SK-N-SH treated with all-trans-retinoic acid at 6 μM for 48 hours (cell line): Measurements from ENCODE around the gene DNPH1.

ENCODE experiments used
- ATAC-seq: fragments of 200-7000 bp; cut with Tn5 transposase; 3 replicates; pipeline ENCODE4 v1.9.1; 2020; ENCODE audit warnings: mild to moderate bottlenecking, moderate library complexity
- CREB5 ChIP-seq: fragments of 250-450 bp; sonication (Bioruptor Pico); IDR thresholded peaks from 2 replicates; pipeline ENCODE4 v1.5.1; 2020; ENCODE audit warnings: low read depth, mild to moderate bottlenecking, moderate library complexity
- CSDC2 ChIP-seq: fragments of 250-450 bp; sonication (Bioruptor Pico); IDR thresholded peaks from 2 replicates; pipeline ENCODE4 v1.5.0; 2020; ENCODE audit warnings: mild to moderate bottlenecking, moderate library complexity
- ESRRG ChIP-seq: fragments of 250-450 bp; sonication (Bioruptor Pico); IDR thresholded peaks from 2 replicates; pipeline ENCODE4 v1.6.1; 2021; ENCODE audit warnings: mild to moderate bottlenecking
- GLIS3 ChIP-seq: fragments of 250-450 bp; sonication (Bioruptor Pico); IDR thresholded peaks from 2 replicates; pipeline ENCODE4 v1.5.0; 2020; ENCODE audit warnings: mild to moderate bottlenecking, moderate library complexity
- ISL1 ChIP-seq: fragments of 250-450 bp; sonication (Bioruptor Pico); IDR thresholded peaks from 2 replicates; pipeline ENCODE4 v2.1.2; 2022; ENCODE audit warnings: mild to moderate bottlenecking, moderate library complexity
- OSR1 ChIP-seq: fragments of 250-450 bp; sonication (Bioruptor Pico); IDR thresholded peaks from 2 replicates; pipeline ENCODE4 v1.8.0; 2022; ENCODE audit warnings: moderate library complexity, mild to moderate bottlenecking, inconsistent platforms
- PATZ1 ChIP-seq: fragments of 250-450 bp; sonication (Bioruptor Pico); IDR thresholded peaks from 2 replicates; pipeline ENCODE4 v1.8.0; 2020; ENCODE audit warnings: mild to moderate bottlenecking, moderate library complexity, borderline replicate concordance
- POU6F1 ChIP-seq: fragments of 250-450 bp; sonication (Bioruptor Pico); IDR thresholded peaks from 2 replicates; pipeline ENCODE4 v1.8.0; 2021; ENCODE audit warnings: low read depth, mild to moderate bottlenecking, moderate library complexity, borderline replicate concordance
- RARB ChIP-seq: fragments of 250-450 bp; sonication (Bioruptor Pico); IDR thresholded peaks from 2 replicates; pipeline ENCODE4 v1.8.0; 2021; ENCODE audit warnings: mild to moderate bottlenecking, moderate library complexity
- SNAI2 ChIP-seq: fragments of 250-450 bp; sonication (Bioruptor Pico); IDR thresholded peaks from 2 replicates; pipeline ENCODE4 v1.5.0; 2020; ENCODE audit warnings: mild to moderate bottlenecking, moderate library complexity
- TOX ChIP-seq: fragments of 250-450 bp; sonication (Bioruptor Pico); IDR thresholded peaks from 2 replicates; pipeline ENCODE4 v1.8.0; 2021; ENCODE audit warnings: mild to moderate bottlenecking, moderate library complexity, borderline replicate concordance
- ZC3H10 ChIP-seq: fragments of 250-450 bp; sonication (Bioruptor Pico); IDR thresholded peaks from 2 replicates; pipeline ENCODE4 v1.5.1; 2021; ENCODE audit warnings: mild to moderate bottlenecking, moderate library complexity
- ZFP30 ChIP-seq: fragments of 450-650 bp; formaldehyde crosslinking; IDR thresholded peaks from 2 replicates; pipeline ENCODE4 v1.5.0; 2022; ENCODE audit warnings: mild to moderate bottlenecking, moderate library complexity
- ZNF70 ChIP-seq: fragments of 450-650 bp; formaldehyde crosslinking; IDR thresholded peaks from 2 replicates; pipeline ENCODE4 v1.5.0; 2020; ENCODE audit warnings: mild to moderate bottlenecking, moderate library complexity
- ZNF8 ChIP-seq: fragments of 450-650 bp; formaldehyde crosslinking; IDR thresholded peaks from 2 replicates; pipeline ENCODE4 v1.5.0; 2020; ENCODE audit warnings: mild to moderate bottlenecking, moderate library complexity
- TF ChIP-seq, protein P1 (sequence below): fragments of 250-450 bp; sonication (Bioruptor Pico); IDR thresholded peaks from 2 replicates; pipeline ENCODE4 v1.5.0; 2020; ENCODE audit warnings: mild to moderate bottlenecking, moderate library complexity
- TF ChIP-seq, protein P2 (sequence below): fragments of 250-450 bp; sonication (Bioruptor Pico); IDR thresholded peaks from 2 replicates; pipeline ENCODE4 v1.5.1; 2021; ENCODE audit warnings: mild to moderate bottlenecking, moderate library complexity

DNPH1 gene

GRCh38 chr6:43192911-43193310, 36.4 kb downstream of the DNPH1 start:
- ATAC-seq: no peak
- no peak for TF ChIP-seq ISL1
- TF ChIP-seq, protein P1, sequence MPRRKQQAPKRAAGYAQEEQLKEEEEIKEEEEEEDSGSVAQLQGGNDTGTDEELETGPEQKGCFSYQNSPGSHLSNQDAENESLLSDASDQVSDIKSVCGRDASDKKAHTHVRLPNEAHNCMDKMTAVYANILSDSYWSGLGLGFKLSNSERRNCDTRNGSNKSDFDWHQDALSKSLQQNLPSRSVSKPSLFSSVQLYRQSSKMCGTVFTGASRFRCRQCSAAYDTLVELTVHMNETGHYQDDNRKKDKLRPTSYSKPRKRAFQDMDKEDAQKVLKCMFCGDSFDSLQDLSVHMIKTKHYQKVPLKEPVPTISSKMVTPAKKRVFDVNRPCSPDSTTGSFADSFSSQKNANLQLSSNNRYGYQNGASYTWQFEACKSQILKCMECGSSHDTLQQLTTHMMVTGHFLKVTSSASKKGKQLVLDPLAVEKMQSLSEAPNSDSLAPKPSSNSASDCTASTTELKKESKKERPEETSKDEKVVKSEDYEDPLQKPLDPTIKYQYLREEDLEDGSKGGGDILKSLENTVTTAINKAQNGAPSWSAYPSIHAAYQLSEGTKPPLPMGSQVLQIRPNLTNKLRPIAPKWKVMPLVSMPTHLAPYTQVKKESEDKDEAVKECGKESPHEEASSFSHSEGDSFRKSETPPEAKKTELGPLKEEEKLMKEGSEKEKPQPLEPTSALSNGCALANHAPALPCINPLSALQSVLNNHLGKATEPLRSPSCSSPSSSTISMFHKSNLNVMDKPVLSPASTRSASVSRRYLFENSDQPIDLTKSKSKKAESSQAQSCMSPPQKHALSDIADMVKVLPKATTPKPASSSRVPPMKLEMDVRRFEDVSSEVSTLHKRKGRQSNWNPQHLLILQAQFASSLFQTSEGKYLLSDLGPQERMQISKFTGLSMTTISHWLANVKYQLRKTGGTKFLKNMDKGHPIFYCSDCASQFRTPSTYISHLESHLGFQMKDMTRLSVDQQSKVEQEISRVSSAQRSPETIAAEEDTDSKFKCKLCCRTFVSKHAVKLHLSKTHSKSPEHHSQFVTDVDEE (CRISPR knock-in tag): no peak
- no peak for TF ChIP-seq ZFP30

GRCh38 chr6:43189776-43190304, 39.4 kb downstream of the DNPH1 start:
- ATAC-seq: no peak
- TF ChIP-seq GLIS3 (CRISPR knock-in tag) (no peak), ZNF8 (CRISPR knock-in tag) (no peak), ISL1 (no peak)

GRCh38 chr6:43188426-43188825, 40.9 kb downstream of the DNPH1 start:
- no peak for ATAC-seq
- no peak for TF ChIP-seq ZNF70
- no peak for TF ChIP-seq ESRRG (CRISPR knock-in tag)
- no peak for TF ChIP-seq OSR1
- no peak for TF ChIP-seq RARB (CRISPR knock-in tag)
- TF ChIP-seq, protein P2, sequence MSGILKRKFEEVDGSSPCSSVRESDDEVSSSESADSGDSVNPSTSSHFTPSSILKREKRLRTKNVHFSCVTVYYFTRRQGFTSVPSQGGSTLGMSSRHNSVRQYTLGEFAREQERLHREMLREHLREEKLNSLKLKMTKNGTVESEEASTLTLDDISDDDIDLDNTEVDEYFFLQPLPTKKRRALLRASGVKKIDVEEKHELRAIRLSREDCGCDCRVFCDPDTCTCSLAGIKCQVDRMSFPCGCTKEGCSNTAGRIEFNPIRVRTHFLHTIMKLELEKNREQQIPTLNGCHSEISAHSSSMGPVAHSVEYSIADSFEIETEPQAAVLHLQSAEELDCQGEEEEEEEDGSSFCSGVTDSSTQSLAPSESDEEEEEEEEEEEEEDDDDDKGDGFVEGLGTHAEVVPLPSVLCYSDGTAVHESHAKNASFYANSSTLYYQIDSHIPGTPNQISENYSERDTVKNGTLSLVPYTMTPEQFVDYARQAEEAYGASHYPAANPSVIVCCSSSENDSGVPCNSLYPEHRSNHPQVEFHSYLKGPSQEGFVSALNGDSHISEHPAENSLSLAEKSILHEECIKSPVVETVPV (CRISPR knock-in tag): no peak
- TF ChIP-seq ZC3H10 (CRISPR knock-in tag): no peak
- no peak for TF ChIP-seq PATZ1 (CRISPR knock-in tag)
- TF ChIP-seq CSDC2 (CRISPR knock-in tag): no peak
- TF ChIP-seq CREB5: no peak
- TF ChIP-seq GLIS3 (CRISPR knock-in tag): no peak
- no peak for TF ChIP-seq POU6F1
- TF ChIP-seq ZNF8 (CRISPR knock-in tag): no peak
- TF ChIP-seq, protein P1 (CRISPR knock-in tag): no peak
- TF ChIP-seq TOX (CRISPR knock-in tag): no peak
- TF ChIP-seq ISL1: no peak
- no peak for TF ChIP-seq SNAI2 (CRISPR knock-in tag)
- TF ChIP-seq, all 23 proteins: peak for 0
